ENCODE measurements around the gene IKBIP.
"Not testable (repeated sequence)": the region's sequence is repeated elsewhere in the genome, so short reads cannot be mapped to it uniquely, and the experiment has no call there.

Gene IKBIP

DNA sequence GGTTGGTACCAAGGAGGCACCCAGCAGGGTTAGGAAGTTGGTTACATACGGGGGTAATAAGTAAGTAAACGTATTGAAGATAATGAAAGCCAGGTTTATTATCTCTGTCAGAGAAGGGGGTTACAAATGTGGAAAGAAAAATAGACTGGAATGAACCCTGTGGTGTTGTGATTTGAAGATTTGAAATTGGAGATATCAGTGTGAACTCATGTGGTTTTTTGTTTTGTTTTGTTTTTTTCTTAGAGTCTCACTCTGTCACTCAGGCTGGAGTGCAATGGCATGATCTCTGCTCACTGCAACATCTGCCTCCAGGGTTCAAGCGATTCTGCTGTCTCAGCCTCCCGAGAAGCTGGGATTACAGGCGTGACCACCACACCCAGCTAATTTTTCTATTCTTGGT is 65.2 kb downstream of the IKBIP start:
- CTCF ChIA-PET = interaction anchor here (1.7 kb wide), 1 partner anchor 12 kb away, joined by 6 read pairs; no protein-coding TSS in a partner anchor
- peaks cover 3% of the 10 kb centered on the region for H3K9me3 Mint-ChIP-seq
- no peak overlapping the region for H3K4me3 Mint-ChIP-seq
- H3K36me3 Mint-ChIP-seq = no peaks in the 10 kb centered on the region
- H3K4me1 Mint-ChIP-seq = no peaks in the 10 kb centered on the region
- DNase-seq = no peak
- peaks cover 20% of the 10 kb centered on the region for H3K27me3 Mint-ChIP-seq
- H3K27ac Mint-ChIP-seq = no peak overlapping the region

GRCh38 chr12:98578821-98579220 is 65.8 kb downstream of the IKBIP start:
- peaks cover 3% of the 10 kb centered on the region for H3K9me3 Mint-ChIP-seq
- H3K27me3 Mint-ChIP-seq = peaks cover 18% of the 10 kb centered on the region
- CTCF ChIA-PET = interaction anchor here (1.7 kb wide), 1 partner anchor 12 kb away, joined by 6 read pairs; no protein-coding TSS in a partner anchor
- no peak overlapping the region for H3K27ac Mint-ChIP-seq
- H3K4me3 Mint-ChIP-seq = no peak overlapping the region
- no peaks in the 10 kb centered on the region for H3K36me3 Mint-ChIP-seq
- no peak for DNase-seq
- H3K4me1 Mint-ChIP-seq = no peaks in the 10 kb centered on the region

GRCh38 chr12:98578392-98578791 is 66.2 kb downstream of the IKBIP start:
- H3K4me1 Mint-ChIP-seq = no peaks in the 10 kb centered on the region
- DNase-seq = no peak
- peaks cover 13% of the 10 kb centered on the region for H3K27me3 Mint-ChIP-seq
- H3K27ac Mint-ChIP-seq = no peak overlapping the region
- H3K36me3 Mint-ChIP-seq = no peaks in the 10 kb centered on the region
- peaks cover 3% of the 10 kb centered on the region for H3K9me3 Mint-ChIP-seq
- no peak overlapping the region for H3K4me3 Mint-ChIP-seq
- CTCF ChIA-PET = interaction anchor here (1.7 kb wide), 1 partner anchor 11 kb away, joined by 6 read pairs; no protein-coding TSS in a partner anchor

DNA sequence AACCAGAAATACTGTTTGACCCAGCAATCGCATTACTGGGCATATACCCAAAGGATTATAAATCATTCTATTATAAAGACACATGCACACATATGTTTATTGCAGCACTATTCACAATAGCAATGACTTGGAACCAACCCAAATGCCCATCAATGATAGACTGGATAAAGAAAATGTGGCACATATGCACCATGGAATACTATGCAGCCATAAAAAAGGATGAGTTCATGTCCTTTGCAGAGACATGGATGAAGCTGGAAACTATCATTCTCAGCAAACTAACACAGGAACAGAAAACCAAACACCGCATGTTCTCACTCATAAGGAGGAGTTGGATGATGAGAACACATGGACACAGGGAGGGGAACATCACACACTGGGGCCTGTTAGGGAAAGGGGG is 67.8 kb downstream of the IKBIP start:
- DNase-seq = not testable (repeated sequence)
- H3K27me3 Mint-ChIP-seq = peaks cover 11% of the 10 kb centered on the region

GRCh38 chr12:98575013-98575412 is 69.6 kb downstream of the IKBIP start:
- no peak for DNase-seq
- no peaks in the 10 kb centered on the region for H3K36me3 Mint-ChIP-seq
- H3K4me3 Mint-ChIP-seq = no peak overlapping the region
- H3K4me1 Mint-ChIP-seq = no peaks in the 10 kb centered on the region
- H3K27me3 Mint-ChIP-seq = peaks cover 6% of the 10 kb centered on the region
- CTCF ChIA-PET = interaction anchor here (2.0 kb wide), 1 partner anchor 9 kb away, joined by 14 read pairs; no protein-coding TSS in a partner anchor
- peaks cover 3% of the 10 kb centered on the region for H3K9me3 Mint-ChIP-seq
- H3K27ac Mint-ChIP-seq = no peak overlapping the region

More for the DNA sequence above, 67.8 kb downstream of the IKBIP start:
- H3K9me3 Mint-ChIP-seq, H3K4me3 Mint-ChIP-seq, CTCF ChIA-PET, H3K27ac Mint-ChIP-seq, H3K4me1 Mint-ChIP-seq, H3K36me3 Mint-ChIP-seq: not testable (repeated sequence)

Data from activated naive CD4-positive, alpha-beta T cell treated with anti-CD3 and anti-CD28 coated beads, Interleukin-2, amount 10 ng/mL, durations not matched to agents 7 days and 5 days (primary cell).